HepG2 (cell line): ENCODE measurements around the gene CTAGE1. TPM values are rescaled to one million over a fixed set of nuclear protein-coding genes. Genes with fewer than 3 reads are reported as not detected.

Source experiments
- polyA plus RNA-seq, 8 experiments: library from polyadenylated mRNA; depleted of rRNA in 3 of 8; stranded (reverse) in 7 of 8; unstranded in 1 of 8; fragments of >200 nt; fragmentation: Illumina TruSeq in 4 of 8; extraction: Trizol in 4 of 8; gene quantifications; 2 replicates each; pipeline versions ENCODE4 v1.2.1 to v1.2.3, GENCODE V29; 2011 to 2016; ENCODE audit warnings: low read depth in 4 of 8, missing spikeins in 1 of 8, mixed read lengths in 1 of 8; ENCODE audit not compliant: insufficient read depth in 1 of 8
- total RNA-seq, 5 experiments: library from RNA; depleted of rRNA; stranded (reverse); fragments of >200 nt; fragmentation: Illumina TruSeq; extraction: Trizol; gene quantifications; 2 replicates each; pipeline ENCODE4 v1.2.3, GENCODE V29; 2016; ENCODE audit warnings: low read depth in 1 of 5

Gene CTAGE1
- total and polyA plus RNA-seq, 2 of the 13 experiments (the other 11 are each of a cell fraction or from before 2014, with no cell fraction given) = 0.02 TPM; not detected in 1

Other genes with a start within 250 kb of the CTAGE1 start
- gene GATA6, start 248.3 kb downstream of the CTAGE1 start, total RNA-seq (2016; rRNA removed; fragmentation: Illumina TruSeq; extraction: Trizol) = 2.9 and 3.2 TPM in 2 replicates
- gene GATA6, start 248.3 kb downstream of the CTAGE1 start, polyA plus RNA-seq (2011; rRNA removed) = 0.84 and 0.95 TPM in 2 replicates